Left cardiac atrium (tissue), 4 donors: ENCODE measurements around the gene COL7A1. TPM values are rescaled to one million over a fixed set of nuclear protein-coding genes. Genes with fewer than 3 reads are reported as not detected.
A peak's percentile ranks its signal among the peaks of the same experiment; 100 is the strongest.

Source experiments
- ATAC-seq, 2 donors: fragments of 200-7000 bp; cut with Tn5 transposase; one replicate each; pipeline ENCODE4 v1.9.1; 2020; ENCODE audit warnings: mild to moderate bottlenecking in 2 of 2, moderate library complexity in 2 of 2
- DNase-seq: peaks from one replicate; pipeline ENCODE4 v3.0.0-alpha.2; 2020
- intact Hi-C, 2 donors: fragments of 100-400 bp; cut with DNase I; formaldehyde crosslinking; loops; one replicate each; pipeline versions ENCODE4 v1.14.1 to v1.15.1; 2022 to 2023
- total RNA-seq, 2 donors: library from RNA; stranded (reverse); fragmentation: NEBNext Ultra II Directional; extraction: Animal tissue kit (Norgen Biotek cat#: 25700); gene quantifications; one replicate each; pipeline ENCODE4 v1.2.1, GENCODE V29; 2021
- donor health status: DM: no; HTN: yes; CAD: no.
- donor health status: DM: no; HTN: yes; CAD: no; lungs with severe emphysema.
- donor health status: DM: yes; HTN: yes; CAD: no.
- donor health status: Dilated cardiomyopathy.

Gene COL7A1
- total RNA-seq, 2 donors from 2014 or later: 5.2 to 5.5 TPM

- intact Hi-C loops: no loop called here
- ATAC-seq (peak in 1 of 2 donors; percentile 66), DNase-seq (peak; percentile 58)
Observed at GRCh38 chr3:48595526-48596121, 495 bp upstream of the COL7A1 start.

GRCh38 chr3:48594417-48595049 is 596 bp downstream of the COL7A1 start:
- ATAC-seq: no peak
- intact Hi-C loops: no loop called here
- no peak for DNase-seq

- DNase-seq (no peak), ATAC-seq (no peak)
- intact Hi-C loops: no loop called here
Observed at GRCh38 chr3:48593337-48593736, 1.8 kb downstream of the COL7A1 start.

DNA sequence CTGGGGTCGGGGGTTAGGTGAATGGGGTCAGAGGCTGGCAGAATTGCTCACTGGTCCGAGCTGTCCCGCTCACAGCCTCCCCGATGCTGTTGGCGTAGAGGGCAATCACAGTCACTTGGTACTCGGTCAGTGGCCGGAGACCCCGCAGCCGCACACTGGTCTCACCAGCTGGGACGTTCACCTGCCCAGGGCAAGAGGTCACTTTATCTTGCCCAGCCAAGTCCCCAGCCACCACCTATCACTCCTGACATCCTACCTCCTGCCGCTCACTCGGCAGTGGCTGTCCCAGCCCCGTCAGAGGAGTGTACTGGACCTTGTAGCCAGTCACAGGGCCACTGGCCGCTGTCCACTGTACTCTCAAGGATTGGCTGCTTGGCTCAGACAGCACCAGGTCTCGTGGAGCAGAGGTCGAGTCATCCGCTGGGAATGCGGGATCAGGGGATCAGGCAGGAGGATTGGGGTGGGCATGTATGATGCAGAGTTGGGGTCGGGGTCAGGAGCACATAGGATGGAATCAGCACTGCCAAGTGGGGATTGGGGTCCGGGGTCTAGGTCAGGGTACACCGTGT is 2.5 kb downstream of the COL7A1 start:
- no peak for DNase-seq
- ATAC-seq: no peak
- intact Hi-C loops: no loop called here

- DNase-seq (no peak), ATAC-seq (no peak)
- intact Hi-C loops: no loop called here
Observed at GRCh38 chr3:48591886-48592518, 3.1 kb downstream of the COL7A1 start.

- ATAC-seq (no peak), DNase-seq (no peak)
- intact Hi-C loops: no loop called here
Observed at GRCh38 chr3:48591436-48591835, 3.7 kb downstream of the COL7A1 start.

DNA sequence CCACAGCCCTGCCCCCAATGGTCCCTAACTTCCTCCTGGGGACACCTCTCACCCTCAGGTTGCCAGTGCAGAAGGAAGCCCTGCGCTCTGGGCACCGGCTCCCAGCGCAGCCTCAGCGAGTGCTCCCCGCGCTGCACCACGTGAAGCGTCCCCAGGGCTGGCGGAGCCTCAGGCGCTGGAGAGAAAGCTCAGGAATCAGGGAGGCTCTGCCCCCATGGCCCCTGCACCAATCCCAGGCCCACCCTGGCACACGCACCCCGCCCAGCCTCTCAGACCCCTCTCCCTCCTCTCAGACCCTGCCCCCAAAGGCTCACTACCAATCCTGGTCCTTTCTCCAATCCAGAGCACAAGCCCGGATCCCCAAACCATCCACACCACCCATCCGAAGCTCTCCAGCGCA is 6.9 kb downstream of the COL7A1 start:
- no peak for ATAC-seq

DNA sequence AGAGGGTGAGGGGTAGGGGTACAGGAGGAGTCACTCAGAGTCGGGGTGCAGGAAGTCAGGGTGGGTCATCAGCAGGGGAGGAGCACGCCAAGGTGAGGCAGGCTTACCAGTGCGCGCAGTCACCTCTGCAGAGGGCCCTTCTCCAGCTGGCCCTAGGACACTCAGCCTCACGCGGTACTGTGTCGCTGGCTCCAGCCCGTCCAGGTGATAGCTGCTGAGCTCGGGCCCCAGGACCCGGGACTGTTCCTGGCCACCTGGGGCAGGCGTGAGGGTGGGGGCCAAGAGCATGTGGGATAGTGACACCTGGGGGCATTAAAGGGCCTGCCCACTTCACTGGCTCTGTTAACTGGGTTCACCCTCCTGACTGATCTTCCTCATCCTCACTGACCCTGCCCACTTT is 7.4 kb downstream of the COL7A1 start:
- DNase-seq (no peak), ATAC-seq (no peak)
- intact Hi-C loops: no loop called here

More for the DNA sequence above, 6.9 kb downstream of the COL7A1 start:
- intact Hi-C loops: no loop called here
- DNase-seq: no peak

GRCh38 chr3:48585411-48585810 is 9.7 kb downstream of the COL7A1 start:
- no peak for ATAC-seq
- DNase-seq: no peak
- intact Hi-C loops: no loop called here

- intact Hi-C loops: no loop called here
- ATAC-seq (no peak), DNase-seq (no peak)
Observed at GRCh38 chr3:48584836-48585235, 10.3 kb downstream of the COL7A1 start.

GRCh38 chr3:48581621-48582481 is 13.3 kb downstream of the COL7A1 start:
- ATAC-seq (no peak), DNase-seq (no peak)
- intact Hi-C loops: no loop called here

DNA sequence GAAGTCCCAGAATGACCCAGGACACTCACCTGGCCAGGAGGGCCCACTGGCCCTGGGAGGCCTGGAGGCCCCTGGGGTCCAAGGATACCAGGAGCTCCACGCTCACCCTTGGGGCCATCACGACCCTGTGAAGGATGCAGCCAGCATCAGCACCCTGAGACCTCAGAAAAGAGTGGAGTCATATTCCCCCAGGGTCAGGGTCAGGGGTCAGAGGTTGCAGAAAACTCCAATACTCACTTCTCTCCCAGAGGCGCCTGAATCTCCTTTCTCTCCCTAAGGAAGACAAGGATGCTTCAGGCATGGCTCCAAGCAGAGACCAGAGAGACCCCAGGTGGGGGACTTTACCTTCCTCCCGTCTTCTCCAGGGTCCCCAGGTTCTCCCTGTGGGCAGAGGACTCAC is 18.5 kb downstream of the COL7A1 start:
- DNase-seq (no peak), ATAC-seq (no peak)
- intact Hi-C loops: no loop called here

GRCh38 chr3:48575366-48575765 is 19.8 kb downstream of the COL7A1 start:
- ATAC-seq (no peak), DNase-seq (no peak)
- intact Hi-C loops: no loop called here

DNA sequence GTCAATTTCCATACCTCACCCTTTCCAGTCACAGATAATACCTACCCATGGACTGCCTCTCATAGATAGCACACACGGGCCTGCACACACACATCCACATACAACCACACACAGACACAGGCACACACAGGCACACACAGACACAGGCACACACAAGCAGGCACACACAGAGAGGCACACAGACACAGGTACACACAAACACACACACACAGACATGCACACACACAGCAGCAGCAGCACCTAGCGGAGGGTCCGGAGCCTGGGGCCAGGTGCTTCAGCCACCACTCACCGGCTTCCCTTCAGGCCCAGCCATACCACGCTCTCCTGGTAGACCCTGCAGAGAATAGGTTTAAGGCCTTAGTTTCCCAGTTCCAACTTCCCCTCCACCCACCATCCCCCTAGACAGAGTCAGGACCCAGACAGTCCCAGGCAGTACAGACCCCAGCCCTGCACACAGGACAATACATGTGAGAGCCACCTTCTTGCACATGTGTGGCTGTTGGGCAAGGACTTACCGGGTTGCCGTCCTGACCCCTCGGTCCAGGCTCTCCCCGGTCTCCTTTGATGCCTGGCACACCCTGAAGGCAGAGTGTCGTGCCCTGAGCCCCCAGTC is 21.1 kb downstream of the COL7A1 start:
- no peak for DNase-seq
- intact Hi-C loops: no loop called here
- ATAC-seq: no peak

DNA sequence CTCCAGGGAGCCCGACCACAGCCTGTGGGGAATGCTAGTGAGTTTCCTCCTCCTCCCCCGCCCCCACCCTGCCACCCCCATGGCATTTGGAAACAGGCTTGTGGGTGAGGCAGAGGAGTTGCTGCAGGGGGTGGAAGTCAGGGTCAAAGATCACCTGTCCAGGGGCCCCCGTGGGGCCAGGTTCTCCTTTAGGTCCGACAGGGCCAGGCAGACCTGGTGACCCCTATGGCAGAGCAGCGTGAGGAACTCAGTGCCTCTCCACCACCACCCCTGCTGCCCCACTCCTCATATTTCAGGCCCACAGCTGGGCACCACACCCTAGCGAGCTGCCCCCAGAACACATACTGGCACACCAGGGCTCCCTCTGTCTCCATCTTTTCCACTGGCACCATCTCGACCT is 22.6 kb downstream of the COL7A1 start:
- ATAC-seq: no peak
- intact Hi-C loops: no loop called here
- no peak for DNase-seq

DNA sequence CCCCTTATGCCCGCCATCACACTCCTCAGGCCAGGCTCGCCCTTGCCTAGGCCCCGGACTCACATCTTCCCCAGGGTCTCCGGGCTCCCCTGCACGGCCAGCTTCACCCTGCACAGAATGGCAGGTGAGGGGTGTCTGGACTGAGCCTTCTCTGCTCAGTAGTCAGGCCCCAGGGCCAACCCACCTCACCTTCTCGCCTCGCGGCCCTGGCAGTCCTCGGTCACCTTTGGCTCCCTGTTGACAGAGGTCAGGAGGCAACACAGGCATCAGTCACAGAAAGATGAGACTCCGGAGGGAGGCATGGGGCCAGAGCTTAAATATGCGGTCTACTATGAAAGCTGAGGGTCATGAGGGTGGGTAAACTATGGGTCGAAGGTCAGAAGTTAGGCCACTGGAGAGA is 23.2 kb downstream of the COL7A1 start:
- intact Hi-C loops: no loop called here
- no peak for ATAC-seq
- DNase-seq: no peak

GRCh38 chr3:48569808-48570450 is 25.2 kb downstream of the COL7A1 start:
- DNase-seq: no peak
- no peak for ATAC-seq
- intact Hi-C loops: no loop called here

DNA sequence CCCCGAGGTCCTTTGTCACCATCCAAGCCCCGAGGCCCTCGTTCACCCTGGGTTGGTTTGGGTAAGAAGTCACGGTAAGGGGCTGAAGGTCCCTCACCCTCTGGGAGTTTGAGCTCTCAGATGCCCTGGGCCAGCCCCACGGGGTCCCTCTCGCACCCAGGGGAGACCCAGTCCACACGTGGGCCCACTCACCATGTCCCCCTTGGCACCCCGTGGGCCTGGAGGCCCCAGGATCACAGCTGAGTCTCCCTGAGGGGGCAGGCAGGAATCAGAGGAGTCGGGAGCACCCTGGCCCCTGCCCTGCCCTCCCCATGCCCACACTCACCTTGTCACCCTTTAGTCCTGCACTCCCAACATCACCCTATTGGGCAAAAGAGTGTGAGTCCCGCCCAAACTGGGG is 25.7 kb downstream of the COL7A1 start:
- intact Hi-C loops: no loop called here
- ATAC-seq (no peak), DNase-seq (no peak)

DNA sequence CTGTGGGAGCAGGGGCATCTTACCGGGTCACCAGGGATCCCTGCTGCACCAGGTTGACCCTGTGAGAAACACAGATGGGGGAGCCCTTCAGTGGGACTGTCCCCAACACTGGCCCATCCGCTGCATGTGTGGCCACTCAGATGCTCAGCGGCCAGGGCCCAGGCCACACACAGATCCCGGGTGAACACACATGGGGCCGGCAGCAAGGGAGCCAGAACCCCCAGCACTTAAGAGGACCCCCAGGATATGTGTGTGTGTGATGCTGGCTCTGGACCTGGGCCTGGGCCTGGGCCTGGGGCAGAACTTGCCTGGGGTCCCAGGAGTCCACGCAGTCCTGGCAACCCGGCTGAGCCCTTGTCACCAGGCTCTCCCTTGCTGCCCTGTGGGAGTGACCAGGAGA is 26.7 kb downstream of the COL7A1 start:
- ATAC-seq (no peak), DNase-seq (no peak)
- intact Hi-C loops: no loop called here
